IMR-90 (cell line): Measurements from ENCODE around the gene ACYP2. TPM values are rescaled to one million over a fixed set of nuclear protein-coding genes. Genes with fewer than 3 reads are reported as not detected.

Experiments used
- ATAC-seq: fragments of 200-7000 bp; cut with Tn5 transposase; 2 replicates; pipeline ENCODE4 v1.9.1; 2020; ENCODE audit warnings: low read depth, mild to moderate bottlenecking, moderate library complexity
- BruUV-seq: library from RNA; stranded (reverse); fragments of 400-500 nt; replicated peaks from 2 replicates; lab custom pipeline; 2021; lab: Mats Ljungman, UMichigan
- CTCF ChIA-PET: fragments of 300-600 bp; formaldehyde crosslinking; extraction: SDS; loops from one replicate; lab custom pipeline; 2021; ENCODE audit warnings: antibody characterized with exemption; lab: Yijun Ruan, JAX
- POLR2A ChIA-PET: fragments of 300-600 bp; sonication (Branson Sonifier 250); formaldehyde crosslinking; loops from one replicate; lab custom pipeline; 2022; ENCODE audit warnings: antibody characterized with exemption; ENCODE audit not compliant: unreplicated experiment; lab: Charles Lee
- DNase-seq: peaks from one replicate; pipeline ENCODE4 v3.0.0; 2013
- H2AFZ ChIP-seq: replicated peaks from 2 replicates; pipeline ENCODE3; 2013; ENCODE audit warnings: low read length, mild to moderate bottlenecking; ENCODE audit not compliant: poor library complexity
- H2AK5ac ChIP-seq: 2 replicates; pipeline ENCODE4 v1.6.1; 2013; ENCODE audit warnings: low read depth, low read length, inconsistent platforms
- H2AK9ac ChIP-seq: replicated peaks from 2 replicates; pipeline ENCODE3; 2013; ENCODE audit warnings: mild to moderate bottlenecking, low read depth, low read length, moderate library complexity; ENCODE audit not compliant: poor library complexity
- H2BK120ac ChIP-seq: 2 replicates; pipeline ENCODE4 v1.6.1; 2013; ENCODE audit warnings: low read depth, low read length, inconsistent platforms
- H2BK15ac ChIP-seq: 3 replicates; pipeline ENCODE4 v1.6.1; 2013; ENCODE audit warnings: low read depth, low read length, inconsistent platforms
- H2BK20ac ChIP-seq: 2 replicates; pipeline ENCODE4 v1.6.1; 2013; ENCODE audit warnings: low read depth, mild to moderate bottlenecking, inconsistent platforms, low read length, moderate library complexity
- H2BK5ac ChIP-seq: 2 replicates; pipeline ENCODE4 v1.6.1; 2013; ENCODE audit warnings: mild to moderate bottlenecking, low read depth, low read length, inconsistent platforms; ENCODE audit not compliant: poor library complexity, severe bottlenecking
- H3K14ac ChIP-seq: replicated peaks from 2 replicates; pipeline ENCODE4 v1.6.1; 2013; ENCODE audit warnings: low read depth, low read length, inconsistent platforms
- H3K18ac ChIP-seq: 2 replicates; pipeline ENCODE4 v1.6.1; 2013; ENCODE audit warnings: low read depth, low read length, control low read depth
- H3K23ac ChIP-seq: 2 replicates; pipeline ENCODE4 v1.6.1; 2013; ENCODE audit warnings: low read depth, low read length, inconsistent platforms
- H3K27ac ChIP-seq: 2 replicates; pipeline ENCODE4 v1.5.1; 2013; ENCODE audit warnings: mild to moderate bottlenecking, control low read depth, low read length; ENCODE audit not compliant: insufficient read depth
- H3K27me3 ChIP-seq: 2 replicates; pipeline ENCODE4 v1.6.1; 2013; ENCODE audit warnings: low read length; ENCODE audit not compliant: control insufficient read depth, insufficient read depth
- H3K36me3 ChIP-seq: 2 replicates; pipeline ENCODE4 v1.6.1; 2013; ENCODE audit warnings: low read length, mixed read lengths; ENCODE audit not compliant: control insufficient read depth, insufficient read depth
- H3K4ac ChIP-seq: 2 replicates; pipeline ENCODE4 v1.6.1; 2013; ENCODE audit warnings: low read depth, low read length, inconsistent platforms
- H3K4me1 ChIP-seq: 2 replicates; pipeline ENCODE4 v1.6.1; 2013; ENCODE audit warnings: low read length, mixed read lengths; ENCODE audit not compliant: control insufficient read depth, insufficient read depth
- H3K4me2 ChIP-seq: 2 replicates; pipeline ENCODE4 v1.6.1; 2013; ENCODE audit warnings: low read depth, mild to moderate bottlenecking, control low read depth, low read length, moderate library complexity
- H3K4me3 ChIP-seq: 2 replicates; pipeline ENCODE4 v1.5.1; 2013; ENCODE audit warnings: low read depth, mild to moderate bottlenecking, control low read depth, low read length, moderate library complexity; ENCODE audit not compliant: insufficient read depth
- H3K56ac ChIP-seq: 2 replicates; pipeline ENCODE4 v1.6.1; 2013; ENCODE audit warnings: low read length, inconsistent platforms; ENCODE audit not compliant: insufficient read depth; ENCODE audit errors: extremely low read depth
- H3K79me1 ChIP-seq, 2 experiments: 2 replicates each; pipeline ENCODE4 v1.6.1; 2013; ENCODE audit warnings: low read length in 2 of 2, inconsistent platforms in 1 of 2, low read depth in 1 of 2
- H3K9ac ChIP-seq: 2 replicates; pipeline ENCODE4 v1.6.1; 2013; ENCODE audit warnings: low read depth, low read length, control low read depth
- H3K9me1 ChIP-seq: 2 replicates; pipeline ENCODE4 v1.6.1; 2013; ENCODE audit warnings: low read length, inconsistent platforms; ENCODE audit not compliant: insufficient read depth
- H3K9me3 ChIP-seq: 2 replicates; pipeline ENCODE4 v1.6.1; 2013; ENCODE audit warnings: low read length; ENCODE audit not compliant: control insufficient read depth, insufficient read depth
- H4K20me1 ChIP-seq: 2 replicates; pipeline ENCODE4 v1.6.1; 2013; ENCODE audit warnings: low read length, inconsistent platforms; ENCODE audit not compliant: insufficient read depth
- H4K5ac ChIP-seq: 2 replicates; pipeline ENCODE4 v1.6.1; 2013; ENCODE audit warnings: mild to moderate bottlenecking, low read depth, low read length, control low read depth
- H4K8ac ChIP-seq, 2 experiments: 2 replicates each; pipeline ENCODE4 v1.6.1; 2013; ENCODE audit warnings: low read depth in 2 of 2, low read length in 2 of 2, control low read depth in 1 of 2, inconsistent platforms in 1 of 2
- H4K91ac ChIP-seq: 2 replicates; pipeline ENCODE4 v1.6.1; 2013; ENCODE audit warnings: low read depth, low read length, inconsistent platforms; ENCODE audit not compliant: insufficient read depth
- BHLHE40 ChIP-seq: fragments of 150-350 bp; IDR thresholded peaks from 2 replicates; pipeline ENCODE4 v1.6.1; 2016; ENCODE audit warnings: mild to moderate bottlenecking, low read depth, low read length
- CEBPB ChIP-seq: IDR thresholded peaks from 2 replicates; pipeline ENCODE4 v1.6.1; 2012; ENCODE audit warnings: low read depth, low read length, improper control_type of control experiment
- CHD1 ChIP-seq: IDR thresholded peaks from 2 replicates; pipeline ENCODE4 v1.6.1; 2012; ENCODE audit warnings: low read depth, low read length, improper control_type of control experiment
- FOS ChIP-seq: fragments of 150-350 bp; IDR thresholded peaks from 2 replicates; pipeline ENCODE4 v1.6.1; 2016; ENCODE audit warnings: low read depth, low read length
- MAFK ChIP-seq: IDR thresholded peaks from 2 replicates; pipeline ENCODE4 v1.6.1; 2012; ENCODE audit warnings: low read depth, low read length, improper control_type of control experiment
- MAZ ChIP-seq: IDR thresholded peaks from 2 replicates; pipeline ENCODE4 v1.6.1; 2012; ENCODE audit warnings: low read depth, mild to moderate bottlenecking, low read length, improper control_type of control experiment, moderate library complexity, borderline replicate concordance
- MXI1 ChIP-seq: IDR thresholded peaks from 2 replicates; pipeline ENCODE4 v1.6.1; 2012; ENCODE audit warnings: low read depth, mild to moderate bottlenecking, low read length, moderate library complexity, borderline replicate concordance
- NFE2L2 ChIP-seq: fragments of 150-350 bp; IDR thresholded peaks from 2 replicates; pipeline ENCODE4 v1.6.1; 2016; ENCODE audit warnings: low read depth, mild to moderate bottlenecking, low read length
- POLR2A ChIP-seq: IDR thresholded peaks from 2 replicates; pipeline ENCODE4 v1.6.1; 2012; ENCODE audit warnings: mild to moderate bottlenecking, low read depth, low read length
- RAD21 ChIP-seq: IDR thresholded peaks from 2 replicates; pipeline ENCODE4 v1.6.1; 2012; ENCODE audit warnings: low read length, improper control_type of control experiment
- RCOR1 ChIP-seq: IDR thresholded peaks from 2 replicates; pipeline ENCODE4 v1.6.1; 2012; ENCODE audit warnings: mild to moderate bottlenecking, low read length, improper control_type of control experiment; ENCODE audit not compliant: insufficient replicate concordance
- RFX5 ChIP-seq: IDR thresholded peaks from 2 replicates; pipeline ENCODE4 v1.8.0; 2012; ENCODE audit warnings: low read depth, mild to moderate bottlenecking, low read length, moderate library complexity
- SMC3 ChIP-seq: fragments of 150-350 bp; IDR thresholded peaks from 2 replicates; pipeline ENCODE4 v1.6.1; 2016; ENCODE audit warnings: low read depth, mild to moderate bottlenecking, antibody characterized with exemption, low read length, moderate library complexity
- USF2 ChIP-seq: fragments of 150-350 bp; IDR thresholded peaks from 2 replicates; pipeline ENCODE4 v1.6.1; 2017; ENCODE audit warnings: mild to moderate bottlenecking, antibody characterized with exemption, low read length, low read depth
- whole genome bisulfite sequencing, 2 experiments: methylation state at CpG; one replicate each; pipeline versions ENCODE4 v1.1.5 to v1.1.7; 2013; ENCODE audit warnings: missing lambda C conversion rate in 2 of 2; ENCODE audit not compliant: insufficient read length in 1 of 2; ENCODE audit errors: extremely low coverage in 2 of 2; 5-methylcytosine and 5-hydroxymethylcytosine counted together
- dilution Hi-C: fragments of 300-500 bp; cut with HindIII; formaldehyde crosslinking; loops from one replicate; pipeline ENCODE4 v1.14.3; 2018; ENCODE audit warnings: low sequenced_read_pairs; ENCODE audit not compliant: unreplicated experiment
- in situ Hi-C: fragments of 300-500 bp; cut with MboI; formaldehyde crosslinking; loops from 3 replicates; pipeline ENCODE4 v1.14.3; 2019; ENCODE audit warnings: low sequenced_read_pairs, inconsistent platforms, mixed read lengths
- intact Hi-C: fragments of 100-400 bp; cut with micrococcal nuclease; formaldehyde crosslinking; loops from 2 replicates; pipeline ENCODE4 v1.10.0; 2022
- polyA plus RNA-seq, 3 experiments: library from polyadenylated mRNA; depleted of rRNA; stranded (reverse); fragments of >200 nt; gene quantifications; 2 replicates each; pipeline ENCODE4 v1.2.3, GENCODE V29; 2012; ENCODE audit warnings: low replicate concordance in 1 of 3
- total RNA-seq: library from RNA; depleted of rRNA; stranded (reverse); fragments of >200 nt; gene quantifications from 2 replicates; pipeline ENCODE4 v1.2.3, GENCODE V29; 2012
- TF ChIP-seq, protein P1 (sequence below): conservative IDR thresholded peaks from 2 replicates; pipeline ENCODE4 v1.5.1; 2012; ENCODE audit warnings: mild to moderate bottlenecking, low read depth, low read length, improper control_type of control experiment
- TF ChIP-seq, protein P2 (sequence below): fragments of 150-350 bp; IDR thresholded peaks from 2 replicates; pipeline ENCODE4 v1.6.1; 2016; ENCODE audit warnings: low read depth, mild to moderate bottlenecking, low read length, moderate library complexity, borderline replicate concordance

ACYP2 gene
- total and polyA plus RNA-seq, 2 of the 4 experiments (the other 2 are of a cell fraction), result 3.9 to 7.4 TPM

DNA sequence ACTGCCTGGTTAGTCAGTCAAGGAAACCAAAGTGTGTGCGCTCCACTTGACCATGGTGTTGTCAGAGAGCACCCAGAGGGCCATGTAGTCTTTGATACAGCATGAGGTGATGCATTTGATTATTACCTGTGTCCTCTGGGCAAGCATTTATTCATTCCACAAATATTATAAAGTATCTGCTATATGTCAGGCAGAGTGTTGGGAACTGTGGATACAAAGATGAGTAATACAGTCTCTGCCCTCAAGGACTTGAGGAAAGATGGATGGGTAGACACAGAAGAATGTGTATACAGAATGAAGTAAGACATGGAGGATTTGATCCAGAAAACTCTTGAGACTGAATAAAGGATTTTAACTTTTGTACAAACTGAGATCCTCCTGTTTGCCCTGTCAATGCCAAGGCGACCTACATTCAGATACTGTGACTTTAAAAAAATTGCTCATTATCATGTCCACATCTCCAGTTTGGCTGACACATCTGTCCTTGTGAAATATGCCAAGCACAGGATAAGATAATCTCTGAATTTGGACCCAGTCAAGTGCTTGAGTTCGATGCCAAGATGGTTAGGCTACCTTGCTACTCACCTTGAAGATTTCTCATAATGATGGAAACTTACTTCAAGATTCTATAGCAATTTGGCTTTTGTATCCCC lies 50.8 kb downstream of the ACYP2 start:
- no CpG with 5 or more reads among the region's 3 CpGs for WGBS, 2 experiments
- intact Hi-C loops, result no loop called here

More for the DNA sequence above, 50.8 kb downstream of the ACYP2 start:
- Histone ChIP-seq H3K4me3 (no peak overlapping the region), H3K79me1 (no peaks in the 10 kb centered on the region), H4K91ac (no peak overlapping the region), H2BK120ac (no peak overlapping the region), H3K56ac (no peak overlapping the region), H2BK20ac (no peak overlapping the region), H3K9me1 (no peaks in the 10 kb centered on the region), H2BK15ac (no peak overlapping the region; the same call in 2 of the 3 replicates), H3K9ac (no peak overlapping the region), H3K27me3 (no peaks in the 10 kb centered on the region), H2AK9ac (no peak overlapping the region), H3K4me1 (no peaks in the 10 kb centered on the region), H4K20me1 (no peaks in the 10 kb centered on the region), H3K27ac (no peak overlapping the region), H2AK5ac (no peak overlapping the region), H4K5ac (no peak overlapping the region), H3K4ac (no peak overlapping the region), H3K4me2 (no peak overlapping the region), H3K23ac (no peak overlapping the region), H3K9me3 (no peaks in the 10 kb centered on the region), H3K36me3 (no peaks in the 10 kb centered on the region), H3K18ac (no peak overlapping the region), H4K8ac (no peak overlapping the region), H2BK5ac (no peak overlapping the region), H2AFZ (no peak overlapping the region), H3K14ac (no peak overlapping the region)
- ATAC-seq (peak; percentile 60; the same call in 1 of the 2 replicates), DNase-seq (peak; percentile 31)
- TF ChIP-seq, protein P1, sequence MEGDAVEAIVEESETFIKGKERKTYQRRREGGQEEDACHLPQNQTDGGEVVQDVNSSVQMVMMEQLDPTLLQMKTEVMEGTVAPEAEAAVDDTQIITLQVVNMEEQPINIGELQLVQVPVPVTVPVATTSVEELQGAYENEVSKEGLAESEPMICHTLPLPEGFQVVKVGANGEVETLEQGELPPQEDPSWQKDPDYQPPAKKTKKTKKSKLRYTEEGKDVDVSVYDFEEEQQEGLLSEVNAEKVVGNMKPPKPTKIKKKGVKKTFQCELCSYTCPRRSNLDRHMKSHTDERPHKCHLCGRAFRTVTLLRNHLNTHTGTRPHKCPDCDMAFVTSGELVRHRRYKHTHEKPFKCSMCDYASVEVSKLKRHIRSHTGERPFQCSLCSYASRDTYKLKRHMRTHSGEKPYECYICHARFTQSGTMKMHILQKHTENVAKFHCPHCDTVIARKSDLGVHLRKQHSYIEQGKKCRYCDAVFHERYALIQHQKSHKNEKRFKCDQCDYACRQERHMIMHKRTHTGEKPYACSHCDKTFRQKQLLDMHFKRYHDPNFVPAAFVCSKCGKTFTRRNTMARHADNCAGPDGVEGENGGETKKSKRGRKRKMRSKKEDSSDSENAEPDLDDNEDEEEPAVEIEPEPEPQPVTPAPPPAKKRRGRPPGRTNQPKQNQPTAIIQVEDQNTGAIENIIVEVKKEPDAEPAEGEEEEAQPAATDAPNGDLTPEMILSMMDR, result no peak
- TF ChIP-seq FOS, result no peak
- no peak for TF ChIP-seq RAD21
- no peak for TF ChIP-seq RFX5
- no peak for TF ChIP-seq BHLHE40
- no peak for TF ChIP-seq RCOR1
- TF ChIP-seq, protein P2, sequence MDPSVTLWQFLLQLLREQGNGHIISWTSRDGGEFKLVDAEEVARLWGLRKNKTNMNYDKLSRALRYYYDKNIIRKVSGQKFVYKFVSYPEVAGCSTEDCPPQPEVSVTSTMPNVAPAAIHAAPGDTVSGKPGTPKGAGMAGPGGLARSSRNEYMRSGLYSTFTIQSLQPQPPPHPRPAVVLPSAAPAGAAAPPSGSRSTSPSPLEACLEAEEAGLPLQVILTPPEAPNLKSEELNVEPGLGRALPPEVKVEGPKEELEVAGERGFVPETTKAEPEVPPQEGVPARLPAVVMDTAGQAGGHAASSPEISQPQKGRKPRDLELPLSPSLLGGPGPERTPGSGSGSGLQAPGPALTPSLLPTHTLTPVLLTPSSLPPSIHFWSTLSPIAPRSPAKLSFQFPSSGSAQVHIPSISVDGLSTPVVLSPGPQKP, result no peak
- TF ChIP-seq CHD1, result no peak
- TF ChIP-seq NFE2L2, result no peak
- no peak for TF ChIP-seq CEBPB
- no peak for TF ChIP-seq MAZ
- no peak for TF ChIP-seq MXI1
- TF ChIP-seq USF2, result no peak
- no peak for TF ChIP-seq MAFK
- no peak for TF ChIP-seq SMC3
- no peak for TF ChIP-seq POLR2A
- POLR2A ChIA-PET, result no interaction called here
- in situ Hi-C loops, result loop anchor here (10.0 kb wide), 1 partner anchor 539 kb away; no protein-coding TSS in a partner anchor
- BruUV-seq, result no TSS peak
- dilution Hi-C loops, result no loop called here
- CTCF ChIA-PET, result interaction anchor here (0.6 to 0.7 kb wide), 2 partner anchors 20 to 163 kb away, joined by 3 to 8 read pairs; no protein-coding TSS in a partner anchor
